GM18868 (cell line): ENCODE data around the gene DYNC2H1.

ENCODE experiments used
- ATAC-seq: cut with Tn5 transposase; IDR thresholded peaks from one replicate; pipeline ENCODE4 v1.9.1; 2021; ENCODE audit warnings: mild to moderate bottlenecking, moderate library complexity; ENCODE audit not compliant: unreplicated experiment

Gene DYNC2H1

GRCh38 chr11:103528596-103528995 is 419.4 kb downstream of the DYNC2H1 start:
- ATAC-seq, result no peak

- ATAC-seq, result no peak
These were observed 420.0 kb downstream of the DYNC2H1 start for GRCh38 chr11:103529181-103529684.
